ENCODE data around the gene WDR3.

DNA sequence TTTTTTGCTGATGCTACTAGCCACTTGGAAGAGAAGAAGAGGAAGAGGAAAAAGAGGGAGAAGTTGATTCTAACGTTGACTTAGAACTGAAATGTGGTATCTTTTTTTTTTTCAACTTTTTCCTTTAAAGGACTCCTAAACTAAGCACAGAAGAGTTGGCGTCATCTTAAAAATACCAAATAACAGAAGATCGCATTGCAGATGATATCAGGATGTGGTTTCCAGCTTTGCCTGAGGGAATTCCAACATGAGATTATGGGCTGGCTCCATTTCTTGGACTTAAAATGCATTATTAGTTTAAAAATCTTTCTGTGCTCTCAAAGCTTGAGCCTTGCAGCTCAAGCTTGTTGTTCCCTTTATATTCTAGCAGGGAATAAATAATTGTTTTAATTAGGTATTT, 29.8 kb downstream of the WDR3 start:
- TF ChIP-seq, protein P1, sequence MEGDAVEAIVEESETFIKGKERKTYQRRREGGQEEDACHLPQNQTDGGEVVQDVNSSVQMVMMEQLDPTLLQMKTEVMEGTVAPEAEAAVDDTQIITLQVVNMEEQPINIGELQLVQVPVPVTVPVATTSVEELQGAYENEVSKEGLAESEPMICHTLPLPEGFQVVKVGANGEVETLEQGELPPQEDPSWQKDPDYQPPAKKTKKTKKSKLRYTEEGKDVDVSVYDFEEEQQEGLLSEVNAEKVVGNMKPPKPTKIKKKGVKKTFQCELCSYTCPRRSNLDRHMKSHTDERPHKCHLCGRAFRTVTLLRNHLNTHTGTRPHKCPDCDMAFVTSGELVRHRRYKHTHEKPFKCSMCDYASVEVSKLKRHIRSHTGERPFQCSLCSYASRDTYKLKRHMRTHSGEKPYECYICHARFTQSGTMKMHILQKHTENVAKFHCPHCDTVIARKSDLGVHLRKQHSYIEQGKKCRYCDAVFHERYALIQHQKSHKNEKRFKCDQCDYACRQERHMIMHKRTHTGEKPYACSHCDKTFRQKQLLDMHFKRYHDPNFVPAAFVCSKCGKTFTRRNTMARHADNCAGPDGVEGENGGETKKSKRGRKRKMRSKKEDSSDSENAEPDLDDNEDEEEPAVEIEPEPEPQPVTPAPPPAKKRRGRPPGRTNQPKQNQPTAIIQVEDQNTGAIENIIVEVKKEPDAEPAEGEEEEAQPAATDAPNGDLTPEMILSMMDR (IDR thresholded peaks at IDR 0.05): no peak
- TF ChIP-seq POLR2AphosphoS5 (IDR thresholded peaks at IDR 0.05): no peak

All from breast epithelium (tissue), 3 donors.